GM12875 (cell line): ENCODE data around the gene DYRK1A.

Source experiments
- H3K4me3 ChIP-seq: one replicate; pipeline ENCODE4 v1.5.1; 2011; ENCODE audit warnings: low read depth, low read length, control low read depth
- CTCF ChIP-seq: IDR thresholded peaks from 2 replicates; pipeline ENCODE4 v1.5.1; 2011; ENCODE audit warnings: low read depth, mild to moderate bottlenecking, control low read depth, inconsistent platforms, low read length, moderate library complexity, borderline replicate concordance; ENCODE audit not compliant: insufficient read depth

The DYRK1A gene

GRCh38 chr21:37462087-37462861 is 95.7 kb downstream of the DYRK1A start:
- TF ChIP-seq CTCF = no peak
- H3K4me3 ChIP-seq = no peak overlapping the region

- H3K4me3 ChIP-seq = no peak overlapping the region
- TF ChIP-seq CTCF = peak; percentile 61; the same call in 1 of the 2 replicates
Measured at GRCh38 chr21:37463083-37463801, 96.7 kb downstream of the DYRK1A start.

GRCh38 chr21:37467082-37467481 is 100.5 kb downstream of the DYRK1A start:
- no peak overlapping the region for H3K4me3 ChIP-seq

GRCh38 chr21:37468909-37469308 is 102.3 kb downstream of the DYRK1A start:
- TF ChIP-seq CTCF = no peak
- no peak overlapping the region for H3K4me3 ChIP-seq

More at GRCh38 chr21:37467082-37467481, 100.5 kb downstream of the DYRK1A start:
- no peak for TF ChIP-seq CTCF

GRCh38 chr21:37469441-37469840 is 102.9 kb downstream of the DYRK1A start:
- no peak overlapping the region for H3K4me3 ChIP-seq
- no peak for TF ChIP-seq CTCF

DNA sequence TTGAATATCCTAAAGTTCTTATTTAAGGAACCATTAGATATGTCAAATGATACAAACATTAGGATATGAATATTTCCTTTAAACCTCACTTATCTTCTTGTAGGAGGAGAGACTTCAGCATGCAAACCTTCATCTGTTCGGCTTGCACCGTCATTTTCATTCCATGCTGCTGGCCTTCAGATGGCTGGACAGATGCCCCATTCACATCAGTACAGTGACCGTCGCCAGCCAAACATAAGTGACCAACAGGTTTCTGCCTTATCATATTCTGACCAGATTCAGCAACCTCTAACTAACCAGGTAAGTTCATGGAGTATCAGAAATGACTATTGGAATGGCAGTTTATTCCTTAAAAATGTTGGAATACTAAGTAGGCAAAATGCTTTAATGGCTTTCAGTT is 106.0 kb downstream of the DYRK1A start:
- TF ChIP-seq CTCF = no peak
- H3K4me3 ChIP-seq = no peak overlapping the region

DNA sequence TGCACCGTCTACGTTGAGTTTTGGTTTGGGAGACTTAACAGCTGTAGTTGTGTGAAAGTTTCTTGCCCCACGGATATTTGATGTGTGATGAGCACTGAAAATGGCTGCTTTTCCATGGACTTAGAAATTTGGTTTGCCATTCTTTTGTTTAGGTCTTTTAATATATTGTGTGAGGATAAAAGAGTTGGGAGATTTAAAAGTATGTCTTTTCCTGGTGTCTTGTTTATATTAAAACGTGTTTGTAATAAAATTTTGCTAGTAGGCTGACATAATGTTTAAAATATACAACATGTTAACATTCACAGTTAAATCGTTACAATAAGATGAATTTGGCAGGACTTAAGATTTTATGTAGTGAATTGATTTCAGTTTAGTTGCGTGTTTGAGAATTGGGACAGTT is 106.9 kb downstream of the DYRK1A start:
- no peak for TF ChIP-seq CTCF
- no peak overlapping the region for H3K4me3 ChIP-seq
